ENCODE data around the gene XYLT1.

Gene XYLT1

GRCh38 chr16:17223576-17223975 is 247.2 kb downstream of the XYLT1 start:
- TF ChIP-seq CTCF (conservative IDR thresholded peaks at IDR 0.05; ENCODE audit: low read length): no peak
- no peak for TF ChIP-seq EZH2phosphoT487 (IDR thresholded peaks at IDR 0.05; ENCODE audit: borderline replicate concordance)
- H3F3A ChIP-seq (ENCODE audit: low read depth): no peaks in the 10 kb centered on the region
- H3K79me2 ChIP-seq (ENCODE audit: insufficient read depth, low read length): peaks cover 92% of the 10 kb centered on the region
- no peaks in the 10 kb centered on the region for H3K27me3 ChIP-seq (ENCODE audit: insufficient read depth, low read length, poor library complexity, severe bottlenecking)
- H3K4me3 ChIP-seq (ENCODE audit: low read length, poor library complexity, severe bottlenecking): no peak overlapping the region
- peaks cover 21% of the 10 kb centered on the region for H3K4me1 ChIP-seq (ENCODE audit: insufficient read depth, low read length, poor library complexity, severe bottlenecking)
- H4K20me1 ChIP-seq (ENCODE audit: insufficient read depth, low read length, poor library complexity, severe bottlenecking): peaks cover 42% of the 10 kb centered on the region
- no peak overlapping the region for H3K4me2 ChIP-seq (ENCODE audit: low read depth, low read length, poor library complexity, severe bottlenecking)
- no peaks in the 10 kb centered on the region for H3K9me2 ChIP-seq (replicated peaks; ENCODE audit: low read depth, low read length)
- H3K9ac ChIP-seq (ENCODE audit: low read depth, low read length, poor library complexity, severe bottlenecking): no peak overlapping the region
- H3K36me3 ChIP-seq (ENCODE audit: insufficient read depth, low read length): peaks cover 54% of the 10 kb centered on the region; the same call in 1 of the 2 replicates
- no peaks in the 10 kb centered on the region for H3K9me3 ChIP-seq (ENCODE audit: insufficient read depth, low read depth, low read length)
- H2AFZ ChIP-seq (ENCODE audit: low read length): no peak overlapping the region

- no peak overlapping the region for H3K4me2 ChIP-seq (ENCODE audit: low read depth, low read length, poor library complexity, severe bottlenecking)
Observed at GRCh38 chr16:17222871-17223401, 247.8 kb downstream of the XYLT1 start.

GRCh38 chr16:17219991-17220390 is 250.8 kb downstream of the XYLT1 start:
- Histone ChIP-seq H4K20me1 (ENCODE audit: insufficient read depth, low read length, poor library complexity, severe bottlenecking) (peaks cover 43% of the 10 kb centered on the region), H3K27me3 (ENCODE audit: insufficient read depth, low read length, poor library complexity, severe bottlenecking) (no peaks in the 10 kb centered on the region), H3K4me2 (ENCODE audit: low read depth, low read length, poor library complexity, severe bottlenecking) (no peak overlapping the region), H3K9me2 (replicated peaks; ENCODE audit: low read depth, low read length) (no peaks in the 10 kb centered on the region), H3K79me2 (ENCODE audit: insufficient read depth, low read length) (peaks cover 88% of the 10 kb centered on the region), H3K4me1 (ENCODE audit: insufficient read depth, low read length, poor library complexity, severe bottlenecking) (peaks cover 12% of the 10 kb centered on the region), H3F3A (ENCODE audit: low read depth) (no peaks in the 10 kb centered on the region), H3K9ac (ENCODE audit: low read depth, low read length, poor library complexity, severe bottlenecking) (no peak overlapping the region), H3K9me3 (ENCODE audit: insufficient read depth, low read depth, low read length) (no peaks in the 10 kb centered on the region), H3K36me3 (ENCODE audit: insufficient read depth, low read length) (peaks cover 59% of the 10 kb centered on the region; the same call in 1 of the 2 replicates), H2AFZ (ENCODE audit: low read length) (no peak overlapping the region), H3K4me3 (ENCODE audit: low read length, poor library complexity, severe bottlenecking) (no peak overlapping the region)
- TF ChIP-seq CTCF (conservative IDR thresholded peaks at IDR 0.05; ENCODE audit: low read length) (no peak), EZH2phosphoT487 (IDR thresholded peaks at IDR 0.05; ENCODE audit: borderline replicate concordance) (no peak)

More at GRCh38 chr16:17222871-17223401, 247.8 kb downstream of the XYLT1 start:
- H3K9me2 ChIP-seq (replicated peaks; ENCODE audit: low read depth, low read length): no peaks in the 10 kb centered on the region
- H2AFZ ChIP-seq (ENCODE audit: low read length): no peak overlapping the region
- H3K9ac ChIP-seq (ENCODE audit: low read depth, low read length, poor library complexity, severe bottlenecking): no peak overlapping the region
- peaks cover 90% of the 10 kb centered on the region for H3K79me2 ChIP-seq (ENCODE audit: insufficient read depth, low read length)
- no peaks in the 10 kb centered on the region for H3K27me3 ChIP-seq (ENCODE audit: insufficient read depth, low read length, poor library complexity, severe bottlenecking)
- H3K4me1 ChIP-seq (ENCODE audit: insufficient read depth, low read length, poor library complexity, severe bottlenecking): peaks cover 21% of the 10 kb centered on the region
- H3K36me3 ChIP-seq (ENCODE audit: insufficient read depth, low read length): peaks cover 51% of the 10 kb centered on the region; the same call in 1 of the 2 replicates
- H3K9me3 ChIP-seq (ENCODE audit: insufficient read depth, low read depth, low read length): no peaks in the 10 kb centered on the region
- TF ChIP-seq EZH2phosphoT487 (IDR thresholded peaks at IDR 0.05; ENCODE audit: borderline replicate concordance): no peak
- no peak for TF ChIP-seq CTCF (conservative IDR thresholded peaks at IDR 0.05; ENCODE audit: low read length)
- no peaks in the 10 kb centered on the region for H3F3A ChIP-seq (ENCODE audit: low read depth)
- no peak overlapping the region for H3K4me3 ChIP-seq (ENCODE audit: low read length, poor library complexity, severe bottlenecking)
- H4K20me1 ChIP-seq (ENCODE audit: insufficient read depth, low read length, poor library complexity, severe bottlenecking): peaks cover 44% of the 10 kb centered on the region

Measured in Loucy (cell line).